Vagina (tissue), 2 donors: Measurements from ENCODE around the gene DDX56.

Experiments
- POLR2A ChIP-seq, 2 donors: fragments of 450-650 bp; IDR thresholded peaks; one replicate each; pipeline ENCODE4 v1.6.1; 2017; ENCODE audit warnings: antibody characterized with exemption in 2 of 2, mild to moderate bottlenecking in 2 of 2, moderate library complexity in 2 of 2
- POLR2AphosphoS5 ChIP-seq, 2 donors: sonication (generic); formaldehyde crosslinking; IDR thresholded peaks; one replicate each; pipeline ENCODE4 v1.9.0; 2017; ENCODE audit warnings: antibody characterized with exemption in 2 of 2, mild to moderate bottlenecking in 2 of 2, low read depth in 1 of 2; ENCODE audit not compliant: insufficient read depth in 1 of 2
- TF ChIP-seq, protein P1 (sequence below), 3 experiments: fragments of 450-650 bp in 2 of 3; fragments of 200-600 bp in 1 of 3; sonication (generic) in 1 of 3; IDR thresholded peaks; one replicate each; pipeline ENCODE4 v1.5.1; 2017 to 2019; ENCODE audit warnings: antibody characterized with exemption in 3 of 3, mild to moderate bottlenecking in 2 of 3, moderate library complexity in 2 of 3

DNA sequence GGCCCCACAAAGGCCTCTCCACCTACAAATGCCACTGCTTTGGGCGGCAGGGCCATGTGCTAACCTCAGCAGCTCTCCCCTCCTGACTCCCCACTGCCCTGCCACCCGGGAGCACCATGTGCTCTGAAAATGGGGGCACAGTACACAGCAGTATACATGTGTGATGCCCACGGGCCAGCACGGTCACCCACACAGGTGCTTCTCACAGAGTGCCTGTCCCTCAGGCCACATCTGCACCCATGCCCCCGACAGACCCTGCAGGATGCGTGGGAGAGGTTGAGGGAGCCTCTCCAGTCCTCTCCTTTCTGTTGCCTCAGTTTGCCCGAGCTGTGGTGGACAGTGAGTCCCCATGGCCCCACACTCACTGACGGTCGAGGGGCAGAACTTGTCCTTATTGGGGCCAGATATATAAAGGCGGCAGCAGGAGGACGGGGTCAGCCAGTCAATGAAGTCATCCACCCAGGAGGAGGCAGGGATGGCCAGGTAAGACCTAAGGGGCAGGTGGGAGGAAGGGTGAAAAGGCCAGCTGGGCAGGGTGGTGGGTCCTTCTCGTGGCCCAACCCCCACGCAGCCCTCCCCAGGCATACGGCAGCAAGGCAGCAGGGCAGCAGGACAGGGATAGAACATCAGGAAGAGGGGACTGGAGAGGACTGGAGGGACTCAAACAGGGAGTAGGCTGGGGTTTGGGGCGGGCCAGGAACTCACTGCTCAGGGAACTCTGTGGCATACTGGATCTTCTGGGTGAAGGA, 52.2 kb downstream of the DDX56 start:
- TF ChIP-seq, protein P1, sequence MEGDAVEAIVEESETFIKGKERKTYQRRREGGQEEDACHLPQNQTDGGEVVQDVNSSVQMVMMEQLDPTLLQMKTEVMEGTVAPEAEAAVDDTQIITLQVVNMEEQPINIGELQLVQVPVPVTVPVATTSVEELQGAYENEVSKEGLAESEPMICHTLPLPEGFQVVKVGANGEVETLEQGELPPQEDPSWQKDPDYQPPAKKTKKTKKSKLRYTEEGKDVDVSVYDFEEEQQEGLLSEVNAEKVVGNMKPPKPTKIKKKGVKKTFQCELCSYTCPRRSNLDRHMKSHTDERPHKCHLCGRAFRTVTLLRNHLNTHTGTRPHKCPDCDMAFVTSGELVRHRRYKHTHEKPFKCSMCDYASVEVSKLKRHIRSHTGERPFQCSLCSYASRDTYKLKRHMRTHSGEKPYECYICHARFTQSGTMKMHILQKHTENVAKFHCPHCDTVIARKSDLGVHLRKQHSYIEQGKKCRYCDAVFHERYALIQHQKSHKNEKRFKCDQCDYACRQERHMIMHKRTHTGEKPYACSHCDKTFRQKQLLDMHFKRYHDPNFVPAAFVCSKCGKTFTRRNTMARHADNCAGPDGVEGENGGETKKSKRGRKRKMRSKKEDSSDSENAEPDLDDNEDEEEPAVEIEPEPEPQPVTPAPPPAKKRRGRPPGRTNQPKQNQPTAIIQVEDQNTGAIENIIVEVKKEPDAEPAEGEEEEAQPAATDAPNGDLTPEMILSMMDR (IDR thresholded peaks at IDR 0.05): no peak
- TF ChIP-seq POLR2A (IDR thresholded peaks at IDR 0.05): no peak
- TF ChIP-seq POLR2AphosphoS5 (IDR thresholded peaks at IDR 0.05; ENCODE audit: insufficient read depth in 1 of 2, low read depth in 1 of 2): no peak
